ENCODE results near the gene OTUB1.
A peak's percentile ranks its signal among the peaks of the same experiment; 100 is the strongest.

Gene OTUB1

DNA sequence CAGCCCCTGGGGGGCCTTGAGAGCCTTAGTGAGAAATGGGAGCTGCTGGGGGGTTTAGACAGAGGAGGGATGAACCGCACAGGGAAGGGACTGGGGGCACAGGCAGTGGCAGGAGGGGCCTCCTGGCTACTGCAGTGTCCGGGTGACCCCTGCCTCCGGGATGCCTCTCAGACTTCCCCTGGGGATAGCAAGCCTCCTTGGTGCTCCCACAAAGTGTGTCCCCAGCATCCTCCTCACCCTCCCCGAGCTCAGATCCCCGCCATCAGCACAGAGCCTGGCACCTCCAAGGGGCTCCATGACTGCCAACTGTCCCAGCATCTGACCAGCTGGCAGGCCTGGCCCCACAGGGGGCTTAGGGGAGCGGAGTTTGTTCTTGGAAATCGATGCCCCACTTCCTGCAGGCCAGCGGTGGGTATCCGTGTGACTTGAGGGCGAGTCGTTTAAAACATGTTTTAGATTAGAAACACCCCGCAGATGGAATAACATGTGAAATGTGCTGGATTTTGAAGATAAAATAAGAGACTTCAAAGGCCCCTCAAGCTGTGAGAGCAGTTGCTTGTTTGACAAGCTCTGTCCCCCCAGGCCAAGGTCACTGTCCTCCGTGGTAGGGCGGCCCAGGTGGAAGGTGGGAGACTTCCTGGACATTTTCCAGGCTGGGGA lies 36.0 kb downstream of the OTUB1 start:
- Histone ChIP-seq H2BK12ac (ENCODE audit: low read length) (no peak overlapping the region), H2BK15ac (ENCODE audit: low read length) (no peak overlapping the region), H2AFZ (ENCODE audit: low read length) (no peak overlapping the region), H2BK120ac (ENCODE audit: low read depth, low read length) (no peak overlapping the region), H3K23ac (ENCODE audit: low read depth, low read length, poor library complexity) (no peak overlapping the region), H3K9ac (ENCODE audit: low read depth, low read length, poor library complexity) (peak overlapping the region; percentile 16), H3K4me1 (ENCODE audit: control insufficient read depth in 2 of 2, insufficient read depth in 1 of 2, low read depth in 1 of 2, low read length in 2 of 2) (peaks cover 14 to 42% of the 10 kb centered on the region in 2 donors), H3K18ac (ENCODE audit: low read length) (peak overlapping the region; percentile 93), H3K4ac (ENCODE audit: low read length) (no peak overlapping the region), H3K14ac (ENCODE audit: low read length) (no peak overlapping the region), H4K8ac (ENCODE audit: low read depth, low read length) (no peak overlapping the region), H3K36me3 (replicated peaks in 1 of 2; ENCODE audit: control insufficient read depth in 2 of 2, insufficient read depth in 2 of 2, low read length in 2 of 2) (no peaks in the 10 kb centered on the region), H2BK5ac (ENCODE audit: low read length) (no peak overlapping the region), H3K9me3 (replicated peaks in 1 of 2; ENCODE audit: control insufficient read depth in 2 of 2, insufficient read depth in 1 of 2, low read depth in 1 of 2, low read length in 2 of 2) (no peaks in the 10 kb centered on the region), H3K27ac (replicated peaks; ENCODE audit: low read length) (no peak overlapping the region), H3K4me3 (ENCODE audit: low read length in 2 of 2) (no peak overlapping the region), H3K79me1 (ENCODE audit: low read depth, low read length) (peaks cover 2% of the 10 kb centered on the region), H3K27me3 (ENCODE audit: control insufficient read depth in 3 of 3, insufficient read depth in 3 of 3, low read depth in 1 of 3, low read length in 3 of 3) (peaks cover 0 to 4% (median 0%) of the 10 kb centered on the region in 3 experiments), H3K4me2 (ENCODE audit: insufficient read depth, low read length, poor library complexity, severe bottlenecking) (no peak overlapping the region), H2AK5ac (ENCODE audit: low read depth, low read length) (peak overlapping the region; percentile 79), H4K91ac (ENCODE audit: low read depth, low read length, poor library complexity) (no peak overlapping the region)
- no CpG with 5 or more reads among the region's 14 CpGs for WGBS, 2 donors (ENCODE audit: extremely low coverage in 2 of 2, insufficient read length in 2 of 2, insufficient replicate concordance in 1 of 2)
- DNase-seq (ENCODE audit: low spot score) = no peak

DNA sequence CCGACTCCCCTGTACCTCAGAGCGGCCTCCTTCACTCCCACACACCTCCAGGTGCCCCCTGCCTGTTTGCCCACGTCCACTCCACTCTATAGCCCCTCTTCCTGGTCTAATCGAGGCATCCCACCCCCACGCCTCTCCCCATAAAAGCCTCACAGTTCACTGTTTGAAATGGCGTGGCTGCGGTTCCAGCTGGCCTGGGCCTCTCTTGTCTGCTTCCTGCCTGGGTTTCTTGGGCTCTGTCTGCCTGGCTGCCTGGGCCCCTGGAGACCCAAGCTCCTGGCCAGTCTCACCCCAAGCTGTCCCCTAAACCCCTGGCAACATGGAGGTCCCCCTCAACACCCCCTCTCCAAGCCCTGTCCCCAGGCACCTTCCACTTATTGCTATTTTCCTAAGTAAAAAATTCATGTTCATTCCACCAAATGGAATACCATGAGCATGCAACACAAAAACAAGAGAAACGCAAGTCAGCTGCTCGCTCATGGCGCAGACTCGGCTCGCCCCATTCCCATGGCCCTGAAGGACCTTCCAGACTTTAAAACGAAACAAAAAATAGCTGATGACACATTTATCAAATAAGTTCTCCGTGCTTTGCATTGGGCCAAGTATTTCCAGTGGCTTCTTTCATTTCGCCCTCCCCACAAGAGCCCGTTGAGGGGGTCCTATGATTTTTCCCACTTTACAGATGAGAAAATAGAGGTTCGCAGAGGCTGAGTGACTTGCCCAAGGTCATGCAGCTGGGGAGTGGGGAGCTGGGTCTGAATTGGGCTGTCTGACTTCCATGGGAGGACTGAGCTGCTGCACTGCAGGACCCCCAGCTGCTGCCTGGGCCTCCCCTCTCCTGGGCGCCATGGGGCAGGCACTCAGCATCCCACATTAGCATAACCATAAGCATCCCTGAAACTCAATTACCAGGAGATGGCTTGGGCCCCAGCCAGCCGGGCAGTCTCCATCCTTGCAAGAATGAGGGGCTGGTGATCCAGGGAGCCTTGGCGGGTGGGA lies 37.8 kb downstream of the OTUB1 start:
- H2BK12ac ChIP-seq (ENCODE audit: low read length) = no peak overlapping the region
- H3K27me3 ChIP-seq (ENCODE audit: control insufficient read depth in 3 of 3, insufficient read depth in 3 of 3, low read depth in 1 of 3, low read length in 3 of 3) = peaks cover 0 to 4% (median 2%) of the 10 kb centered on the region in 3 experiments
- H4K8ac ChIP-seq (ENCODE audit: low read depth, low read length) = no peak overlapping the region
- H2BK5ac ChIP-seq (ENCODE audit: low read length) = no peak overlapping the region
- no CpG with 5 or more reads among the region's 20 CpGs for WGBS, 2 donors (ENCODE audit: extremely low coverage in 2 of 2, insufficient read length in 2 of 2, insufficient replicate concordance in 1 of 2)
- no peaks in the 10 kb centered on the region for H3K36me3 ChIP-seq (replicated peaks in 1 of 2; ENCODE audit: control insufficient read depth in 2 of 2, insufficient read depth in 2 of 2, low read length in 2 of 2)
- DNase-seq (ENCODE audit: low spot score) = no peak
- peak overlapping the region; percentile 98 for H2AK5ac ChIP-seq (ENCODE audit: low read depth, low read length)
- no peak overlapping the region for H3K14ac ChIP-seq (ENCODE audit: low read length)
- H2AFZ ChIP-seq (ENCODE audit: low read length) = peak overlapping the region; percentile 32
- H3K79me1 ChIP-seq (ENCODE audit: low read depth, low read length) = peaks cover 2% of the 10 kb centered on the region
- no peak overlapping the region for H3K4me2 ChIP-seq (ENCODE audit: insufficient read depth, low read length, poor library complexity, severe bottlenecking)
- H3K27ac ChIP-seq (replicated peaks; ENCODE audit: low read length) = no peak overlapping the region
- H3K4me3 ChIP-seq (ENCODE audit: low read length in 2 of 2) = no peak overlapping the region
- peak overlapping the region; percentile 54 for H2BK15ac ChIP-seq (ENCODE audit: low read length)
- H3K4me1 ChIP-seq (ENCODE audit: control insufficient read depth in 2 of 2, insufficient read depth in 1 of 2, low read depth in 1 of 2, low read length in 2 of 2) = peaks cover 30 to 59% of the 10 kb centered on the region in 2 donors
- peak overlapping the region; percentile 80 for H3K18ac ChIP-seq (ENCODE audit: low read length)
- no peak overlapping the region for H3K9ac ChIP-seq (ENCODE audit: low read depth, low read length, poor library complexity)
- H3K23ac ChIP-seq (ENCODE audit: low read depth, low read length, poor library complexity) = peak overlapping the region; percentile 85
- no peak overlapping the region for H4K91ac ChIP-seq (ENCODE audit: low read depth, low read length, poor library complexity)
- peak overlapping the region; percentile 2 for H2BK120ac ChIP-seq (ENCODE audit: low read depth, low read length)
- H3K4ac ChIP-seq (ENCODE audit: low read length) = no peak overlapping the region
- H3K9me3 ChIP-seq (replicated peaks in 1 of 2; ENCODE audit: control insufficient read depth in 2 of 2, insufficient read depth in 1 of 2, low read depth in 1 of 2, low read length in 2 of 2) = no peaks in the 10 kb centered on the region

DNA sequence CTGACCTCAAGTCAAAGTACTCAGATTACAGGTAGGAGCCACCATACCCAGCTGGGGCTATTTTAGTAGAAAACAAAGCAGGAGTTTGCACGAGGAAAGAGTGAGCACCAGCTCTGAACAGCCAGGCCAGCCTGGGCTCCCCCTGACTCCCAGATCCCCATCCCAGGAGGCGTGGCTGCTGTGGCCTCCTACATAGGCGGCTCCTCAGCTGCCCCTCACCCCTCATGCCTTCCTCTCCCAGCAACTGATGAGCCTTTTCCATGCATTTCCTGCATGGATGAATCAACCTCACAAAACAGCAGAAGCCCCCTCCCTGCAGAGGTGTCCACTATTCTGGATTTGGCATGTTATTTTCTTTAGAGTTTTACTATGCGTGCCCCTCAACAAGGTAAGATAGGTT lies 39.0 kb downstream of the OTUB1 start:
- H2BK15ac ChIP-seq (ENCODE audit: low read length) = no peak overlapping the region
- no peak for DNase-seq (ENCODE audit: low spot score)
- H3K4me2 ChIP-seq (ENCODE audit: insufficient read depth, low read length, poor library complexity, severe bottlenecking) = no peak overlapping the region
- H3K36me3 ChIP-seq (replicated peaks in 1 of 2; ENCODE audit: control insufficient read depth in 2 of 2, insufficient read depth in 2 of 2, low read length in 2 of 2) = no peaks in the 10 kb centered on the region
- H3K4me1 ChIP-seq (ENCODE audit: control insufficient read depth in 2 of 2, insufficient read depth in 1 of 2, low read depth in 1 of 2, low read length in 2 of 2) = peaks cover 38 to 71% of the 10 kb centered on the region in 2 donors
- H4K8ac ChIP-seq (ENCODE audit: low read depth, low read length) = no peak overlapping the region
- H2BK12ac ChIP-seq (ENCODE audit: low read length) = no peak overlapping the region
- H3K4ac ChIP-seq (ENCODE audit: low read length) = no peak overlapping the region
- peaks cover 0 to 2% (median 2%) of the 10 kb centered on the region in 3 experiments for H3K27me3 ChIP-seq (ENCODE audit: control insufficient read depth in 3 of 3, insufficient read depth in 3 of 3, low read depth in 1 of 3, low read length in 3 of 3)
- H3K18ac ChIP-seq (ENCODE audit: low read length) = peak overlapping the region; percentile 28
- H3K9me3 ChIP-seq (replicated peaks in 1 of 2; ENCODE audit: control insufficient read depth in 2 of 2, insufficient read depth in 1 of 2, low read depth in 1 of 2, low read length in 2 of 2) = no peaks in the 10 kb centered on the region
- H3K79me1 ChIP-seq (ENCODE audit: low read depth, low read length) = no peaks in the 10 kb centered on the region
- H3K27ac ChIP-seq (replicated peaks; ENCODE audit: low read length) = no peak overlapping the region
- H2AFZ ChIP-seq (ENCODE audit: low read length) = peak overlapping the region; percentile 5
- no peak overlapping the region for H3K14ac ChIP-seq (ENCODE audit: low read length)
- H3K9ac ChIP-seq (ENCODE audit: low read depth, low read length, poor library complexity) = no peak overlapping the region
- H3K23ac ChIP-seq (ENCODE audit: low read depth, low read length, poor library complexity) = no peak overlapping the region
- H2BK5ac ChIP-seq (ENCODE audit: low read length) = no peak overlapping the region
- WGBS, 2 donors (ENCODE audit: extremely low coverage in 2 of 2, insufficient read length in 2 of 2, insufficient replicate concordance in 1 of 2) = no CpG with 5 or more reads among the region's 4 CpGs
- H2AK5ac ChIP-seq (ENCODE audit: low read depth, low read length) = no peak overlapping the region
- no peak overlapping the region for H2BK120ac ChIP-seq (ENCODE audit: low read depth, low read length)
- no peak overlapping the region for H4K91ac ChIP-seq (ENCODE audit: low read depth, low read length, poor library complexity)
- no peak overlapping the region for H3K4me3 ChIP-seq (ENCODE audit: low read length in 2 of 2)
